ENCODE results near the gene BTBD19.
"Not testable (repeated sequence)": the region's sequence is repeated elsewhere in the genome, so short reads cannot be mapped to it uniquely, and the experiment has no call there.

The BTBD19 gene

GRCh38 chr1:44784094-44785028, 24.0 kb upstream of the BTBD19 start:
- Mint-ChIP-seq H3K4me3 (peak overlapping the region; percentile 69), H3K36me3 (peaks cover 47% of the 10 kb centered on the region), H3K27ac (peak overlapping the region; percentile 93), H3K9me3 (no peaks in the 10 kb centered on the region), H3K4me1 (peaks cover 40% of the 10 kb centered on the region)
- ATAC-seq: peak; percentile 40
- peak in 1 of 2 donors; percentile 69 for DNase-seq (ENCODE audit: low spot score in 2 of 2)

DNA sequence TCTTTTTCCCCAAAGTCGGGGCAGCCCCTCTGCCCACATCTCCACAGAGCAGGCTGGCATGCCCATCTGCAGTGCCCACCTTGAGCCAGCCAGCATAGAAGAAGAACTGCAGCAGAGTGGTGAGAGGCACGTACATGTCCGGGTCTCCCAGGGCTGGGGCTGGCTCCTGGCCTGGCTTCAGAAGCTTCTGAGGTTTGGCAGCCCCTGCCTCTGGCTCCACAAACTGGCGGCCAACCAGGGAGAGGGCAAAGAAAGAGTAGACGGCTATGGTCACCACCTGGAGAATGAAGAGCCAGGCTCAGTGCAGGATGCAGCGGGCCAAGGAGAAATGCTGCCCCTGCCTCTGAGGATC, 23.3 kb upstream of the BTBD19 start:
- peak in 1 of 2 donors; percentile 59 for DNase-seq (ENCODE audit: low spot score in 2 of 2)
- Mint-ChIP-seq H3K9me3 (no peaks in the 10 kb centered on the region), H3K4me3 (peak overlapping the region; percentile 69), H3K36me3 (peaks cover 40% of the 10 kb centered on the region), H3K4me1 (peaks cover 40% of the 10 kb centered on the region), H3K27ac (peak overlapping the region; percentile 93)
- no peak for ATAC-seq

DNA sequence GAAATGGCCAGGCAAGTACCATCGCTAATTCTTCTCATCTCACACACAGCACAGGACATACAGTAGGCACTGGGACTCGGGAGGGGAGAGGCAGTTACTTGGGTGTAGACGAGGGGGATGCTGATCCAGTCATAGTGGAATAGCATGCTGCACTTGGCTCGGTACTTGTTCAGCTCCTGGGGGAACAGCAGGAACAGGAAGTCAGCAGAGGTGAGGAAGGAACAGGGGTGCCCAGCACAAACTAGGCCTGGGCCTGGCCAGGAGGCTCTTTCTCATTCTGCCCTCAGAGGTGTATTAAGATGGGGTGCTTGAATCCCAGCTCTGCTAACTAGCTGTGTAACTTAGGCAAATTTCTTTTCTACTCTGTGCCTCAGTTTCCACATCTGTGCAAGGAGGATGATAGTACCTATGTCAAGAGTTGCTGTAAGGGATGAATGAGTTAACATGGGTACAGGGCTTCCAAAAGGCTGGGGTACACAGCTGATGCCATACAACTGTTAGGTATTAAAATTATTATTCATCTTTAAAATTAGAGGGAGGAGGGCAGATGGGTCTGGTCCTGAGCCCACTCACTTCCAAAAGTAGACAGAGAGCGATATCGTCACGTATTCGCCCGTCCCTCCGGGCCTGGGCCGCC, 22.7 kb upstream of the BTBD19 start:
- H3K36me3 Mint-ChIP-seq: peaks cover 34% of the 10 kb centered on the region
- ATAC-seq (no peak), DNase-seq (ENCODE audit: low spot score in 2 of 2) (no peak)
- H3K4me3 Mint-ChIP-seq: peak overlapping the region; percentile 69
- no peaks in the 10 kb centered on the region for H3K9me3 Mint-ChIP-seq
- H3K27ac Mint-ChIP-seq: peak overlapping the region; percentile 93
- H3K4me1 Mint-ChIP-seq: peaks cover 35% of the 10 kb centered on the region

- Mint-ChIP-seq H3K9me3 (no peaks in the 10 kb centered on the region), H3K36me3 (peaks cover 28% of the 10 kb centered on the region), H3K4me1 (peaks cover 34% of the 10 kb centered on the region), H3K4me3 (peak overlapping the region; percentile 69), H3K27ac (peak overlapping the region; percentile 93)
- ATAC-seq (peak; percentile 79), DNase-seq (ENCODE audit: low spot score in 2 of 2) (peak; percentile 81 to 93)
These were observed 22.0 kb upstream of the BTBD19 start for GRCh38 chr1:44786138-44786840.

DNA sequence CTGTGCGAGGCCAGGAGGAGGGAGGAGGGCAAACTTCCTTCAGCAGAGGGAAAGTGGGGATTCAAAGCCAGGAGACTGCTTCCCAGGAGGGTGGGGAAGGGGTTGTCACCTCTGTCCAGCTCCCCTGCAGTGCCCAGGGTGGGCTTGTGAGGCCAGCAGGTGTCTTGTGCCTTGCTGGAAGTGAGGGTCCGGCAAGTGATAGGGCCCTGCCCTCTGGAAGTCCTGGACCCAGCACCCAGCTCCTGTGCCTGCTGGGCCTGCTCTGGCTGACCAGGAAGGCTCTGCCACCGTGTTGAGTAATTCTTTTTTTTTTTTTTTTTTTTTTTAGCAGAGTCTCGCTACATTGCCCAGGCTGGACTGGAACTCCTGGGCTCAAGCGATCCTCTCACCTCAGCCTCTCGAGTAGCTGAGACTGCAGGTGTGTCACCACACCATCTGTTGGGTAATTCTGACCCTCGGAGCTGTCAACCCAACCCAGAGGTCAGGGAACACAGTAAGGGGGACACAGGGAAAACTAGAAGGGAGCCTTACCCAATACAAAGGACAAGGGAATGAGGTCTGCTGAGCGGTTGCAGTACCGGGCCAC, 21.4 kb upstream of the BTBD19 start:
- Mint-ChIP-seq H3K9me3 (no peaks in the 10 kb centered on the region), H3K4me3 (peak overlapping the region; percentile 69), H3K4me1 (peaks cover 34% of the 10 kb centered on the region), H3K27ac (peak overlapping the region; percentile 93), H3K36me3 (peaks cover 21% of the 10 kb centered on the region)
- no peak for DNase-seq (ENCODE audit: low spot score in 2 of 2)
- no peak for ATAC-seq

DNA sequence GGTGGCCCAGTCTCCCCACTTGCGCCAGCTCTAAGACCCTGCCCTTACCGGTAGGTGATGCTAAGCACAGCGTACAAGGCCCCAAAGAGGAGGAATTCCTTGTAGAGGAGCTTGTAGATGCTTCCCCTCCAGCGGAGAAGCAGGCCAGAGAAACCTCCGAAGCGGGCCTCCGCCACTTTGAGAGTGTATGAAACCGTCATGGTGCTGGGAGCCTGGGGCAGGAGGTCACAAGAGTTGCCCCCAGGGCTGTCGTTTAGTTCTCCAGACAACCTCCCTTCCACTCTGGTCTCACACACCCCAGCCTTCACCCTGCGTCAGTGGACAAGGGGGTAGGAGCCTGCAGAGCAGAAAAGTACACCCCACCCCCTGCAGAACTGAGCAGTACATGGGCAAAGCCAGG, 20.8 kb upstream of the BTBD19 start:
- Mint-ChIP-seq H3K4me3 (no peak overlapping the region), H3K36me3 (peaks cover 15% of the 10 kb centered on the region), H3K9me3 (no peaks in the 10 kb centered on the region), H3K4me1 (peaks cover 34% of the 10 kb centered on the region), H3K27ac (no peak overlapping the region)
- ATAC-seq: no peak
- no peak for DNase-seq (ENCODE audit: low spot score in 2 of 2)

DNA sequence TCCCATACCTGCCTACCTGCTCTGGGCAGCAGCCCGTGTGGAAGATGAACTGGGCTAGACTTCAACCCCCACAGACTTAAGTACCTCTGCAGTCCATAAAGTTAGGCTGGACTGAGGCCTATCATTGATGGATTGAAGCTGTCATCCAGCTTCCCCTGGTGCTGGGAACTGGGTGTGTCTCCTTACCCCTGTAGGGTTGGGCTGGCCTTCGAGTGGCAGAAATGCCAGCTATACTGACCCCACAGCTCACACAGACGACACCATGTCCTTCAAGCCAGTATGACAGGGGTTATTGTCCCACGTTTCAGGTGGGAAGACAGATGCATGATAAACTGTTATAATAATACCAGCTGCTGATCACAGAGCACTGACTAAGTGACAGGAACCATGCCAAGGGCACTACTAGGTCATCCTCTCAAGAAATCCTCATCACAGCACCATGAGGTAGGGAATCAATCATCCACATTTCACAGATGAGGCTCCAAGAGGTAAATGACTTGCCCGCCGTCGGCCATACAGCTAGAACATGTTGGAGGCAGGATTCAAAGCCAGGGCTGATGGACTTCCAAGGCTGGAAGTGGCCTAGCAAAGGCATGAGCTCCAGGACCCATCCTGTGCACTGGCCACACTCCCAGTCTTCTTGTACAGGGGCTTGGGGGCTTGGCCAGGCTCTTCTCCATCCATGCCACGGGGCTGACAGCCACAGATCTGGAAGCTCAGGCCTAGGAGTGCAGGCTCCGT, 20.0 kb upstream of the BTBD19 start, which contains the start of gene BEST4:
BEST4 (minus strand) TSS at position 51 of the 741 bp plus-strand sequence. CDS start 465 bp downstream, outside the sequence.
- Mint-ChIP-seq H3K27ac (peak within 1 kb of the TSS; percentile 93), H3K4me1 (peaks cover 30% of the 10 kb centered on the region), H3K4me3 (no peak within 1 kb of the TSS), H3K9me3 (no peaks in the 10 kb centered on the region), H3K36me3 (peaks cover 8% of the 10 kb centered on the region)
- DNase-seq (ENCODE audit: low spot score in 2 of 2) (no peak), ATAC-seq (no peak)

DNA sequence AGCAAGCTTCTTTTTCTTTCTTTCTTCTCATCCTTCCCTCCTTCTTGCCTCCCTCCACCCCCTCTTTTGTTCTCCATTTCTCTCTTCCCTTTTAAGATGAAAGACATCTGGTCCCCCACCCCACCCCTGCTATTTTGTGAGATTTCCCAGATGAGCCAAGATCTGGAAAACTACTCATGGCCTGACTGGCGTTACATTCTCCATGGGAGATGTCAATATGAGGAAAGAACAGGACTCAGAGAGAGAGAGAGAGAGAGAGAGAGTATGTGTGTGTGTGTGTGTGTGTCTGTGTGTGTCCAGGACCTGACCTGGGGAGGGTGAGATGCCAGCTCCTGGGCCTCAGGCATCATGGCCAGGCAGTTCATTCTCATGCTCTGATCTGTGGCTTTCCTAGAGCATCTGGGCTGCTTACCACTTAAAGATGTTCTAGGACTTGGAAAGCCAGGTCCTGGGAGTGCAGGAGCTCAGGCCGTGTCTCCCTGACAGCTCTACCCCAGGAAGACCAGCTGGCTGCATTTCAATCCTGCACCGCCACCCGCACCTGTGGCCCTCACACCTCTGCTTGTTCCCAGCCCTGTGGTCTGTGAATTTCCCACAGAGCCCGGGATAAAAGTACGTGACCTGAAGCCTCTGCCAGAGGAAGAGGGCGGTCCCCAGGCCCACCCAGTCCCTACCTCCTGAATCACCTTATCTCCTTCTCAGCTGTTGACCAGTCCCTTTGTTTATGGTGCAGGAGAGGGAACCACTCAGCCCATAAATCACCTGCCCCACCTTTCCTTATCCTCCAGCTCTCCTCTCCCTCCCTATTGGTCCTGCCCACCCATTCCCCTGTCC, 17.1 kb upstream of the BTBD19 start:
- ATAC-seq: no peak
- H3K9me3 Mint-ChIP-seq: no peaks in the 10 kb centered on the region
- H3K4me3 Mint-ChIP-seq: no peak overlapping the region
- H3K36me3 Mint-ChIP-seq: no peaks in the 10 kb centered on the region
- no peak for DNase-seq (ENCODE audit: low spot score in 2 of 2)
- H3K27ac Mint-ChIP-seq: peak overlapping the region; percentile 76
- H3K4me1 Mint-ChIP-seq: peaks cover 7% of the 10 kb centered on the region

DNA sequence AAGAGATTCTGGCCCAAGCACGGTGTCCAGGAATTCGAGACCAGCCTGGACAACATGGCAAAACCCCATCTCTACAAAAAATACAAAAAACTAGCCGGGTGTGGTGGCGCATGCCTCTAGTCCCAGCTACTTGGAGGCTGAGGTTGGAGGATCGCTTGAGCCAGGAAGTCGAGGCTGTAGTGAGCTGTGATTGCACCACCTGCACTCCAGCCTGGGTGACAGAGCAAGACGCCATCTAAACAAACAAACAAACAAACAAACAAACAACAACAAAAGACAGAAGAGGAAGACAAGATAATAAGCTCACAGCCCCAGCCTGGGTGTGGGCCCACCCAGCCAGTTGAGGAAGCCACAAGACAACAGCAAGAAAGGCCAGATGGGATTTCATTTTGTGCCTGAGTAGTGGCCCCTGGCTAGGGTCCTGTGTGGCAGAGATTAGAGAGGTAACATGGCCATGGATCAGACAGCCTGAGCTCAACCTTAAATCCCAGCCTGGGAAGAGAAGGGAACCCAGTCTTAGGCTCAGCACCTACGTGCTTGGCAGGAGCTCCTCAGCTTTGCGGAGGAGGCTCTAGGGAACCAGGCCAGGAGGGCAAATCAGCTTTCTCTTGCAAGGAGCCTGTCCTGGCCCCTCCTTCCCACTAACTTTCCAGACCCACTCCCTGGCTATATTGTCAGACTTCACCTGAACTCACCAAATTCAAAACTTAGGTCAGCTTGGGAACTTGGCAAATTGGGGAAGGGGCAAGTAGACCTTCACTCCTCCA, 15.4 kb upstream of the BTBD19 start:
- DNase-seq (ENCODE audit: low spot score in 2 of 2): no peak
- ATAC-seq: no peak
- no peak overlapping the region for H3K27ac Mint-ChIP-seq
- H3K4me1 Mint-ChIP-seq: no peaks in the 10 kb centered on the region
- H3K9me3 Mint-ChIP-seq: no peaks in the 10 kb centered on the region
- no peaks in the 10 kb centered on the region for H3K36me3 Mint-ChIP-seq
- H3K4me3 Mint-ChIP-seq: no peak overlapping the region

DNA sequence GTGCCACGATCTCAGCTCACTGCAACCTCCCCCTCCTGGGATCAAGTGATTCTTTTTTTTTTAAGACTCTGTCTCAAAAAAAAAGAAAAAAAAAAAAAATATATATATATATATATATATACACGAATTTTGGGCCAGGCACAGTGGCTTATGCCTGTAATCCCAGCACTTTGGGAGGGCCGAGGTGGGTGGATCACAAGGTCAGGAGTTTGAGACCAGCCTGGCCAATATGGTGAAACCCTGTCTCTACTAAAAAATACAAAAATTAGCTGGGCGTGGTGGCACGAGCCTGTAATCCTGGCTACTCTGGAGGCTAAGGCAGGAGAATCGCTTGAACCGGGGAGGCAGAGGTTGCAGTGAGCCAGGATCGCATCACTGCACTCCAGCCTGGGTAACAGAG, 10.4 kb upstream of the BTBD19 start:
- not testable (repeated sequence) for ATAC-seq; DNase-seq (ENCODE audit: low spot score in 2 of 2); H3K9me3 Mint-ChIP-seq; H3K4me3 Mint-ChIP-seq
- peak overlapping the region; percentile 83 for H3K27ac Mint-ChIP-seq
- peaks cover 31% of the 10 kb centered on the region for H3K36me3 Mint-ChIP-seq
- H3K4me1 Mint-ChIP-seq: peaks cover 20% of the 10 kb centered on the region

DNA sequence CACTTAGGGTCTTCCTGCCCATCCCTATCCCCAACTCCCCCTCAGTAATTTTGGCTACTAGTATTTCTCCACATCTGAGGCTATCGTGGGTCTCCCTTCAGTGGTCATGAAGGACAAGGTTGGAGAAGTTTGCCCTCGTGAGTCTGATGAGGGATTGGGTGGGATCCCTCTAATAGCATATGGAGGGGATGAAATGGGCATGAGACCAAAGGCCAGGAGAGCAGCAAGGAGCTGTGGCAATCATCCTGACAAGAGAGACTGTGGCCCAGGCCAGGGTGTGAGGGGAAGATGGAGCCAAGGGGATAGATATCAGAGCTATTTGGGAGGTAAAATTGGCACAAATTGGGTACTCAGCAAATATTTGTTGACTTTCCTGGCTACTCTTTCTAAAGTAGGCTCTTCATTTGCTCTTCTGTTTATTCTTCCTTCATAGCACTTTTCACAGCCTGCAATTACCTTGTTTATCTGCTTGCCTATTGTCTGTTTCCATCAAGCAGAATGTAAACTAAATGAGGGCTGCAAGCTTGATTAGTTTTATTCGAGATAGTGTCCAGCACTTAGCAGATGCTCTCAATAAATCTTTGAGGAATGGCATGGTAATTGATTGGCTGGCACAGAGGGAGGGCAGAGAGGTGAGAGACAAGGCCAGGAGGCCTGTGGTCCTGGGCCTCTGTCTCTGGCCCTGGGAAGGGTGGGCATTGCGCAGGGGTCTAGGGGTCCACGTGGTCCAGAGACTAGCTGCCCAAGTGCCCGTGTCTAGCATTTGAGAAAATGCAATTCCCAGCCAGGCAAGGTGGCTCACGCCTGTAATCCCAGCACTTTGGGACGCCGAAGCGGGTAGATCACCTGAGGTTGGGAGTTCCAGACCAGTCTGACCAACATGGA, 9.6 kb upstream of the BTBD19 start:
- peaks cover 39% of the 10 kb centered on the region for H3K36me3 Mint-ChIP-seq
- peak overlapping the region; percentile 77 for H3K4me3 Mint-ChIP-seq
- no peak for DNase-seq (ENCODE audit: low spot score in 2 of 2)
- no peaks in the 10 kb centered on the region for H3K9me3 Mint-ChIP-seq
- H3K27ac Mint-ChIP-seq: peak overlapping the region; percentile 83
- H3K4me1 Mint-ChIP-seq: peaks cover 28% of the 10 kb centered on the region
- ATAC-seq: no peak

GRCh38 chr1:44799770-44800584, 8.3 kb upstream of the BTBD19 start, which contains the start of gene PLK3:
TSS of gene PLK3 (plus strand) at chr1:44800377. CDS start at chr1:44800464, 87 bp downstream.
- H3K27ac Mint-ChIP-seq: peak within 1 kb of the TSS; percentile 83
- peaks cover 52% of the 10 kb centered on the region for H3K36me3 Mint-ChIP-seq
- ATAC-seq: peak; percentile 88
- peak within 1 kb of the TSS; percentile 77 for H3K4me3 Mint-ChIP-seq
- H3K4me1 Mint-ChIP-seq: peaks cover 38% of the 10 kb centered on the region
- no peaks in the 10 kb centered on the region for H3K9me3 Mint-ChIP-seq
- DNase-seq (ENCODE audit: low spot score in 2 of 2): peak; percentile 92 to 99
